A549 (cell line): ENCODE measurements around the gene DIAPH1.

Experiments used
- CTCF ChIP-seq: fragments of >200 bp; sonication (Bioruptor Twin); formaldehyde crosslinking; IDR thresholded peaks from 3 replicates; pipeline ENCODE4 v1.5.1; 2016
- JUNB ChIP-seq: fragments of >200 bp; sonication (Bioruptor Twin); formaldehyde crosslinking; IDR thresholded peaks from 2 replicates; pipeline ENCODE4 v1.6.1; 2016
- RCOR1 ChIP-seq: fragments of 150-350 bp; IDR thresholded peaks from 2 replicates; pipeline ENCODE4 v1.6.1; 2014; ENCODE audit warnings: antibody characterized with exemption, low read length, low read depth
- RNF2 ChIP-seq: fragments of 200-600 bp; sonication (generic); IDR thresholded peaks from 2 replicates; pipeline ENCODE4 v1.6.1; 2016; ENCODE audit warnings: low read depth, mild to moderate bottlenecking, antibody characterized with exemption, moderate library complexity, borderline replicate concordance
- TF ChIP-seq, protein P1 (sequence below): IDR thresholded peaks from 2 replicates; pipeline ENCODE4 v1.6.1; 2012

DNA sequence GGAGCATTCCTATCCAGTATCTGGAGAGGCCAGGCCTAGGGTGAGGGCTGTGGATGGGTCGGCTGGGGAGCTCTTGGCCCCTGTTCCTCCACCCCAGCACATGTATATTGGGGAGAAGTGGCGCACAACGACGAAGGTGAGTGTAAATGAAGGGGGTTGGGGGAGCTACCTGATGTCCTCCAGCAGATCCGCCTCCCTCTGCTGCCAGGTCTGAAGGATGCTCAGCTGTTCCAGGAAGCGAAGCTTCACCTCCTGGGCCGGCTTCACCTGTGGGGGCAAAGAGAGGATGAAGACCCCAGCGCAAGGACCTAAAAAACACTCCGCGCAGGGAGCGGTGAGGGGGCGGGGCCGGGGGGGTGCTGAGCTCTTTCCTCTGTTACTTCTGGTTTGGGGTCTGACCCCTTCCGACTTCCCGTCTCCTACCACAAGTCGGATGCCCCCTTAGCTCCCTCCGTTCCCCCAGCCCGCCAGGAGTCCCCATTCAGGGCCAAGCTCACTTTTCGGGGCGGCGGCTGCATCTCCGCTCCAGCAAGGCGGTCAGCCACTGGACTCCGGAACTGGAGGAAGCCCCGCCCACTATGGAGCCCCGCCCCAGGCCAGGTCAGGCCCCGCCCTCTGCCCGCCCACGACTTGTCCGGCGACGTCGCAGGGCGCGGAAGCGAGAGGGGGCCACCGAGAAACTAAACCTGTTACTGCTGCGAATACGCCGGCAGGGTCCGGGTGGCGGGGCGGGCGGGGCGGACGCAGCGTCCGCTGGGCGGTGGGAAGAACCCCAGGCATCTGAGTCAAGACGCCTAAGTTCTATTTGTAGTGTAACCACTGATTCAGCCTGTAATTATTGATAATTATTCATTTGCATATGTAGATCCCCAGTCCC, 32.3 kb upstream of the DIAPH1 start, which contains the start of gene FCHSD1:
- TF ChIP-seq JUNB (no peak), CTCF (no peak), RCOR1 (no peak), RNF2 (no peak)
- TF ChIP-seq, protein P1, sequence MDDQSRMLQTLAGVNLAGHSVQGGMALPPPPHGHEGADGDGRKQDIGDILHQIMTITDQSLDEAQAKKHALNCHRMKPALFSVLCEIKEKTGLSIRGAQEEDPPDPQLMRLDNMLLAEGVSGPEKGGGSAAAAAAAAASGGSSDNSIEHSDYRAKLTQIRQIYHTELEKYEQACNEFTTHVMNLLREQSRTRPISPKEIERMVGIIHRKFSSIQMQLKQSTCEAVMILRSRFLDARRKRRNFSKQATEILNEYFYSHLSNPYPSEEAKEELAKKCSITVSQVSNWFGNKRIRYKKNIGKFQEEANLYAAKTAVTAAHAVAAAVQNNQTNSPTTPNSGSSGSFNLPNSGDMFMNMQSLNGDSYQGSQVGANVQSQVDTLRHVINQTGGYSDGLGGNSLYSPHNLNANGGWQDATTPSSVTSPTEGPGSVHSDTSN, result no peak
